Stimulated activated CD4-positive, alpha-beta T cell treated with anti-CD3 and anti-CD28 coated beads, TNF-alpha, amount 100 ng/mL, for 1 hour (primary cell): ENCODE measurements around the gene GNAO1.
A peak's percentile ranks its signal among the peaks of the same experiment; 100 is the strongest.

Source experiments
- DNase-seq, 3 donors: peaks; one replicate each; pipeline ENCODE4 v3.0.0-alpha.2; 2020; ENCODE audit warnings: low read depth in 3 of 3, low spot score in 1 of 3

GNAO1 gene

GRCh38 chr16:56263711-56264608, 72.7 kb downstream of the GNAO1 start:
- no peak for DNase-seq

- DNase-seq, result no peak
These were observed 73.3 kb downstream of the GNAO1 start for GRCh38 chr16:56264609-56264972.

GRCh38 chr16:56265184-56265583, 73.9 kb downstream of the GNAO1 start:
- DNase-seq, result no peak

- no peak for DNase-seq
These were observed 74.5 kb downstream of the GNAO1 start for GRCh38 chr16:56265746-56266145.

GRCh38 chr16:56266641-56267607, 75.6 kb downstream of the GNAO1 start:
- no peak for DNase-seq

- no peak for DNase-seq
These were observed 76.6 kb downstream of the GNAO1 start for GRCh38 chr16:56267888-56268287.

- DNase-seq, result no peak
These were observed 77.5 kb downstream of the GNAO1 start for GRCh38 chr16:56268799-56269198.

GRCh38 chr16:56269281-56269680, 78.0 kb downstream of the GNAO1 start:
- no peak for DNase-seq

- no peak for DNase-seq
These were observed 78.8 kb downstream of the GNAO1 start for GRCh38 chr16:56269811-56270684.

GRCh38 chr16:56270828-56271227, 79.5 kb downstream of the GNAO1 start:
- DNase-seq, result no peak

GRCh38 chr16:56272583-56272894, 81.2 kb downstream of the GNAO1 start:
- no peak for DNase-seq

GRCh38 chr16:56273615-56274014, 82.3 kb downstream of the GNAO1 start:
- no peak for DNase-seq

GRCh38 chr16:56274369-56274768, 83.1 kb downstream of the GNAO1 start:
- DNase-seq, result no peak

- DNase-seq, result no peak
These were observed 83.8 kb downstream of the GNAO1 start for GRCh38 chr16:56275076-56275475.

- DNase-seq, result no peak
These were observed 84.5 kb downstream of the GNAO1 start for GRCh38 chr16:56275801-56276200.

- no peak for DNase-seq
These were observed 85.8 kb downstream of the GNAO1 start for GRCh38 chr16:56277075-56277474.

- DNase-seq, result no peak
These were observed 87.0 kb downstream of the GNAO1 start for GRCh38 chr16:56278196-56278855.

GRCh38 chr16:56279132-56279531, 87.8 kb downstream of the GNAO1 start:
- DNase-seq, result peak; percentile 9 to 24 (median 21)

GRCh38 chr16:56279914-56280313, 88.6 kb downstream of the GNAO1 start:
- DNase-seq, result no peak

- no peak for DNase-seq
These were observed 90.0 kb downstream of the GNAO1 start for GRCh38 chr16:56281249-56281805.
